OCI-LY3 (cell line): Measurements from ENCODE around the gene FAM118B.

ENCODE experiments used
- H2AFZ ChIP-seq: fragments of 200-600, 300-600 bp; shearing (Covaris generic); 2 replicates; pipeline ENCODE4 v1.6.0; 2014; ENCODE audit warnings: antibody characterized with exemption, low read depth, low read length
- H3K27ac ChIP-seq: fragments of 200-600, 300-600 bp; sonication (generic); 2 replicates; pipeline ENCODE4 v1.5.1; 2014; ENCODE audit warnings: mild to moderate bottlenecking, low read length, moderate library complexity, mixed read lengths
- H3K27me3 ChIP-seq: fragments of 200-600, 300-600 bp; sonication (generic); 2 replicates; pipeline ENCODE4 v1.6.1; 2014; ENCODE audit warnings: low read depth, low read length, mixed read lengths
- H3K36me3 ChIP-seq: fragments of 200-600, 300-600 bp; sonication (generic); replicated peaks from 2 replicates; pipeline ENCODE3; 2014; ENCODE audit warnings: low read depth, low read length, mixed read lengths
- H3K4me1 ChIP-seq: fragments of 300-600, 200-600 bp; sonication (generic); 2 replicates; pipeline ENCODE4 v1.6.1; 2014; ENCODE audit warnings: low read length, mixed read lengths
- H3K4me2 ChIP-seq: fragments of 200-600, 300-600 bp; sonication (generic); 2 replicates; pipeline ENCODE4 v1.6.1; 2014; ENCODE audit warnings: low read length, mixed read lengths
- H3K4me3 ChIP-seq: fragments of 300-600, 200-600 bp; sonication (generic); 2 replicates; pipeline ENCODE4 v1.5.1; 2014; ENCODE audit warnings: antibody characterized with exemption, mild to moderate bottlenecking, low read length, moderate library complexity
- H3K79me2 ChIP-seq: fragments of 300-600, 200-600 bp; shearing (Covaris generic); 2 replicates; pipeline ENCODE4 v1.6.1; 2014; ENCODE audit warnings: mild to moderate bottlenecking, low read length, mixed read lengths
- H3K9ac ChIP-seq: fragments of 300-600, 200-600 bp; shearing (Covaris generic); 2 replicates; pipeline ENCODE4 v1.6.0; 2014; ENCODE audit warnings: mild to moderate bottlenecking, low read length, moderate library complexity
- H3K9me3 ChIP-seq: fragments of 200-600, 300-600 bp; shearing (Covaris generic); 2 replicates; pipeline ENCODE4 v1.6.1; 2014; ENCODE audit warnings: low read length, mixed read lengths; ENCODE audit not compliant: insufficient read depth
- H4K20me1 ChIP-seq: fragments of 200-600, 300-600 bp; sonication (generic); 2 replicates; pipeline ENCODE4 v1.6.1; 2016; ENCODE audit warnings: low read length, mixed read lengths; ENCODE audit not compliant: insufficient read depth
- EZH2phosphoT487 ChIP-seq: fragments of 200-600 bp; shearing (Covaris generic); IDR thresholded peaks from 2 replicates; pipeline ENCODE4 v1.6.1; 2018; ENCODE audit warnings: antibody characterized with exemption, mixed run types, low read depth
- TF ChIP-seq, protein P1 (sequence below): fragments of 200-600, 300-600 bp; sonication (generic); IDR thresholded peaks from 2 replicates; pipeline ENCODE4 v1.5.1; 2014; ENCODE audit warnings: antibody characterized with exemption, low read length, low read depth

The FAM118B gene

DNA sequence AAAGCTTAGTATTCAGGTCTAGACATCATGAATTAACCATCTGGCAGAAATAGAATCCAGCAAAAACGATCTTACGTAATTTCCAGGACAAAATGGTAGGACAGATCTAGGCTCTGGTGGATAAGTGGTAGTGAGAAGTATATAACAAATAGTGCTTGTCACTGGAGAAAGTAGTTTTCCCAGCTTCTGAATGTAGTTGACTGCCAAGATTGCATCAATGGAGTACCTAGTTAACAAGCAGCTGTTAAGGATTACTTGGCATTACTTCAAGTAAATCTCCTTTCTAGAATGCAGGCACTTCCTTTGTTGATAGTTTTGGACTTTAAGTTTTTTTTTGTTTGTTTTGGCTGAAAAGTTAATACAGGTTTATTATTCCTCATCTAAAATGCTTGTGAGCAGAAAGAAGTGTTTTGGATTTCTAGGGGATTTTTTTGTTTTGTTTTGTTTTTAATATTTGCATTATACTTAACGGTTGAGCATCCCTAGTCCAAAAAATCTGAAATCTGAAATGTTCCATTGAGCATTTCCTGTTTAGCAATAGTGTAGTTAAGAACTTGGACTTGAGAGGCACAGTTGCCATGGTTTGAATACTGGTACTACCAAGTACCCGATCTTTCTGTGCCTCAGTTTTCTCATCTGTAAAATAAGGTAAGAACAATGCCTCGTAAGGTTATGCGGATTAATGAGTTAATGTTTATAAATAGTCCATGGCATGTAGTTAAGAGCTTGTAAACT is 20.3 kb downstream of the FAM118B start:
- Histone ChIP-seq H2AFZ (no peak overlapping the region), H3K36me3 (no peaks in the 10 kb centered on the region), H3K4me1 (no peaks in the 10 kb centered on the region), H3K4me3 (no peak overlapping the region), H3K79me2 (no peaks in the 10 kb centered on the region), H4K20me1 (no peaks in the 10 kb centered on the region), H3K4me2 (no peak overlapping the region), H3K27me3 (no peaks in the 10 kb centered on the region), H3K27ac (no peak overlapping the region), H3K9ac (no peak overlapping the region), H3K9me3 (no peaks in the 10 kb centered on the region)
- TF ChIP-seq, protein P1, sequence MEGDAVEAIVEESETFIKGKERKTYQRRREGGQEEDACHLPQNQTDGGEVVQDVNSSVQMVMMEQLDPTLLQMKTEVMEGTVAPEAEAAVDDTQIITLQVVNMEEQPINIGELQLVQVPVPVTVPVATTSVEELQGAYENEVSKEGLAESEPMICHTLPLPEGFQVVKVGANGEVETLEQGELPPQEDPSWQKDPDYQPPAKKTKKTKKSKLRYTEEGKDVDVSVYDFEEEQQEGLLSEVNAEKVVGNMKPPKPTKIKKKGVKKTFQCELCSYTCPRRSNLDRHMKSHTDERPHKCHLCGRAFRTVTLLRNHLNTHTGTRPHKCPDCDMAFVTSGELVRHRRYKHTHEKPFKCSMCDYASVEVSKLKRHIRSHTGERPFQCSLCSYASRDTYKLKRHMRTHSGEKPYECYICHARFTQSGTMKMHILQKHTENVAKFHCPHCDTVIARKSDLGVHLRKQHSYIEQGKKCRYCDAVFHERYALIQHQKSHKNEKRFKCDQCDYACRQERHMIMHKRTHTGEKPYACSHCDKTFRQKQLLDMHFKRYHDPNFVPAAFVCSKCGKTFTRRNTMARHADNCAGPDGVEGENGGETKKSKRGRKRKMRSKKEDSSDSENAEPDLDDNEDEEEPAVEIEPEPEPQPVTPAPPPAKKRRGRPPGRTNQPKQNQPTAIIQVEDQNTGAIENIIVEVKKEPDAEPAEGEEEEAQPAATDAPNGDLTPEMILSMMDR: no peak
- no peak for TF ChIP-seq EZH2phosphoT487

DNA sequence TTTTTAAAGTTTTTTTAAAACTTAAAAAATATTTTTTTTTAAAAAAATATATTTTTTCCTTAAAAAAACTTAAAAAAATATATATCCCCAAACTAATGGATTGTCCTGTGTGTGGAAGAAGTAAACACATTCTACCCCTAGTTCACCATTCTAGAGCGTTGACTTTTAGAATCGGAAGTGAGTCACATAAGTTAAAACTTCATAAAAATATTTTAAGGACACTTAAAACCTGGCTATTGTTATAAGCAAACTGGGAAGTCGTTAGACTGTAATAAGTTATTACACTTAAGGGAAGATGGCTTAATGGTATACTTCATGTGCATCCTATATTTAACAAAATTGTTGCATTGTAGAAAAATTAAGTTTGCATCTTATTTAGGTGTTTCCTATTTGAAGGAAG is 21.1 kb downstream of the FAM118B start:
- Histone ChIP-seq H3K79me2 (no peaks in the 10 kb centered on the region), H2AFZ (no peak overlapping the region), H3K4me3 (no peak overlapping the region), H3K27ac (no peak overlapping the region), H3K27me3 (no peaks in the 10 kb centered on the region), H3K9me3 (no peaks in the 10 kb centered on the region), H3K36me3 (no peaks in the 10 kb centered on the region), H4K20me1 (no peaks in the 10 kb centered on the region), H3K4me2 (no peak overlapping the region), H3K4me1 (no peaks in the 10 kb centered on the region), H3K9ac (no peak overlapping the region)
- TF ChIP-seq EZH2phosphoT487: no peak
- TF ChIP-seq, protein P1: no peak

DNA sequence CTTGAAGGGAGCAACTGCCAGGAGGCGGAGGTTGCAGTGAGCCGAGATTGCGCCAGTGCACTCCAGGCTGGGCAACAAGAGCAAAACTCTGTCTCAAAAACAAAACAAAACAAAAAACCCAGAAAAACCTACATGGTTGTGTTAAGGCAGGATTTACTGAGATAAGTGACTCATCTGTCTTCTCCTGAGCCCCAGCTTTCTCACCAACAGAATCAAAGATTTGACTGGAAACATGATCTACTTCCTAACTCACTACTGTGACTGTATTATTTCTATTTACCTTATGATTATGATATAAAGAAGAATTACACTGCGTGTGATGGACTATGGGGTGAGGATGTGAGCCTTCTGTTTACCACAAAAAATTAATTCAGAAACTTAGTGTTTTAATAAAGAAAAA is 21.8 kb downstream of the FAM118B start:
- Histone ChIP-seq H3K4me2 (no peak overlapping the region), H3K4me1 (no peaks in the 10 kb centered on the region), H3K36me3 (no peaks in the 10 kb centered on the region), H2AFZ (no peak overlapping the region), H3K9ac (no peak overlapping the region), H3K9me3 (no peaks in the 10 kb centered on the region), H3K27ac (no peak overlapping the region), H3K79me2 (no peaks in the 10 kb centered on the region), H4K20me1 (no peaks in the 10 kb centered on the region), H3K27me3 (no peaks in the 10 kb centered on the region), H3K4me3 (no peak overlapping the region)
- TF ChIP-seq, protein P1: no peak
- TF ChIP-seq EZH2phosphoT487: no peak

DNA sequence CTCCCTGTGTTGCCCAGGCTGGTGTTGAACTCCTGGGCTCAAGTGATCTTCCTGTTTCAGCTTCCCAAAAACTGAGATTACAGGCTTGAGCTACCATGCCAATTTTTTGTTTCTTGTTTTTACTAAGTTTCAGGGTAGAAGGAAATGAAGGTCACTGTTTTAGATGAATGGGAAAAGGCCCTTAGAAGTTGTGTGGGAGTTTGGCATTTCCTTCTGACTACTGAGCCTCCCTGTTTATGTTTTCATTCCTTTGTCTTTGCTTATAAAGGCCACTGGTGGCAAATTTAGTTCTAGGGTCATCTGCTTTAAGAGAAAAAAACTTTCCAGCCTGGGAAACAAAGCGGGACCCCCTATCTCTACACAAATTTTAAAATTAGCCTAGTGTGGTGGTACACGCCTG is 35.1 kb downstream of the FAM118B start:
- Histone ChIP-seq H3K4me2 (no peak overlapping the region), H4K20me1 (no peaks in the 10 kb centered on the region), H3K4me1 (no peaks in the 10 kb centered on the region), H3K27me3 (no peaks in the 10 kb centered on the region), H3K36me3 (peaks cover 2% of the 10 kb centered on the region), H3K79me2 (no peaks in the 10 kb centered on the region), H3K4me3 (no peak overlapping the region), H2AFZ (no peak overlapping the region), H3K9ac (no peak overlapping the region), H3K9me3 (no peaks in the 10 kb centered on the region), H3K27ac (no peak overlapping the region)
- TF ChIP-seq, protein P1: no peak
- no peak for TF ChIP-seq EZH2phosphoT487
